GM12875 (cell line): ENCODE data around the gene PGLYRP2.
"Not testable (repeated sequence)": the region's sequence is repeated elsewhere in the genome, so short reads cannot be mapped to it uniquely, and the experiment has no call there.

Experiments used
- H3K4me3 ChIP-seq: one replicate; pipeline ENCODE4 v1.5.1; 2011; ENCODE audit warnings: low read depth, low read length, control low read depth
- TF ChIP-seq, protein P1 (sequence below): IDR thresholded peaks from 2 replicates; pipeline ENCODE4 v1.5.1; 2011; ENCODE audit warnings: low read depth, mild to moderate bottlenecking, control low read depth, inconsistent platforms, low read length, moderate library complexity, borderline replicate concordance; ENCODE audit not compliant: insufficient read depth

PGLYRP2 gene

DNA sequence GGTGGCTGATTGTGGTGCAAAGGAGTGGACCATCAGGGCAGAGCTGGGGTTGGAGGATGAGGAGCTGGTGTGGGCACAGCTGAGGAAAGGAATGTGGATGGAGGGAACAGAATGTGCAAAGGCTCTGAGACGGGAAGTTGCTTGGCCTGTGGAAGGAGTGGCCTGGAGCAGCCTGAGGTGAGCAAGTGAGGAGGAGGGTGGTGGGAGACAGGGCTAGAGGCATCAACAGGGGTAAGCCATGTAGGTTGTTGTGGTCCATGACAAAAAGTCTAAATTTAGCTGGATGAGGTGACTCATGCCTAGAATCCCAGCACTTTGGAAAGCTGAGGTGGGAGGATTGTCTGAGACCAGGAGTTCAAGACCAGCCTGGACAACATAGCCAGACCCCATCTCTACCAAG lies 38.5 kb upstream of the PGLYRP2 start:
- TF ChIP-seq, protein P1, sequence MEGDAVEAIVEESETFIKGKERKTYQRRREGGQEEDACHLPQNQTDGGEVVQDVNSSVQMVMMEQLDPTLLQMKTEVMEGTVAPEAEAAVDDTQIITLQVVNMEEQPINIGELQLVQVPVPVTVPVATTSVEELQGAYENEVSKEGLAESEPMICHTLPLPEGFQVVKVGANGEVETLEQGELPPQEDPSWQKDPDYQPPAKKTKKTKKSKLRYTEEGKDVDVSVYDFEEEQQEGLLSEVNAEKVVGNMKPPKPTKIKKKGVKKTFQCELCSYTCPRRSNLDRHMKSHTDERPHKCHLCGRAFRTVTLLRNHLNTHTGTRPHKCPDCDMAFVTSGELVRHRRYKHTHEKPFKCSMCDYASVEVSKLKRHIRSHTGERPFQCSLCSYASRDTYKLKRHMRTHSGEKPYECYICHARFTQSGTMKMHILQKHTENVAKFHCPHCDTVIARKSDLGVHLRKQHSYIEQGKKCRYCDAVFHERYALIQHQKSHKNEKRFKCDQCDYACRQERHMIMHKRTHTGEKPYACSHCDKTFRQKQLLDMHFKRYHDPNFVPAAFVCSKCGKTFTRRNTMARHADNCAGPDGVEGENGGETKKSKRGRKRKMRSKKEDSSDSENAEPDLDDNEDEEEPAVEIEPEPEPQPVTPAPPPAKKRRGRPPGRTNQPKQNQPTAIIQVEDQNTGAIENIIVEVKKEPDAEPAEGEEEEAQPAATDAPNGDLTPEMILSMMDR = no peak
- no peak overlapping the region for H3K4me3 ChIP-seq

DNA sequence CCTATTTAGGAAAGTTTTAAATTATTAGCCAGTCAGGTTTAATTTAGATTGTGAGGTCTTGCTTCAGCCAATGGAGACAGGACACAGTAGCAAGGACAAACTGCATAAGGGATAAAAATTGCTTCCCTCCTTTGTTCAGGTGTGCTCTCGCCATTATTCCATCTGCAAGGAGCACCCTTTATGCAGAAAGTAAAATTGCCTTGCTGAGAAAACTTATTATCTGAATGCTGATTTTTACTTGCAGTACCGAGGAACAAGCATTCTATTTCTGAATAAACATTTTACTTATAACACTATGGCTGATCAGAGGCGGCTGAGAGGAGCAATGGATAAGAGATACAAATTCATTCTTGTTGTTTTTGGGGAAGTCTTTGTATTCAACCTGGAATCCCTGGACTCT lies 37.1 kb upstream of the PGLYRP2 start:
- TF ChIP-seq, protein P1 = no peak
- H3K4me3 ChIP-seq = no peak overlapping the region

DNA sequence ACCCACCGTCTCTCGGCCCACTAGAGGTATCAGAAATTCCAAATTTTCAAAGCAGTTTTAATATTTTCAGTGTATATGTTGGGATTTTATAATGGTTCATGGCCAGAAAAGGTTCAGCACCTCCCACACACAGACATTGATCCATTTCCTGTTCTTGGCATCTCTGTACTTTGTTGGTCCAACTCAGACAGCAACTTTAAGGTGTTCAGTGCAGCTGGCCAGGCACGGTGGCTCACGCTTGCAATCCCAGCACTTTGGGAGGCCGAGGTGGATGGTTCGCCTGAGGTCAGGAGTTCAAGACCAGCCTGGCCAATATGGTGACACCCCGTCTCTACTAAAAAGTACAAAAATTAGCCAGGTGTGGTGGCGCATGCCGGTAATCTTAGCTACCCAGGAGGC lies 35.9 kb upstream of the PGLYRP2 start:
- not testable (repeated sequence) for H3K4me3 ChIP-seq

DNA sequence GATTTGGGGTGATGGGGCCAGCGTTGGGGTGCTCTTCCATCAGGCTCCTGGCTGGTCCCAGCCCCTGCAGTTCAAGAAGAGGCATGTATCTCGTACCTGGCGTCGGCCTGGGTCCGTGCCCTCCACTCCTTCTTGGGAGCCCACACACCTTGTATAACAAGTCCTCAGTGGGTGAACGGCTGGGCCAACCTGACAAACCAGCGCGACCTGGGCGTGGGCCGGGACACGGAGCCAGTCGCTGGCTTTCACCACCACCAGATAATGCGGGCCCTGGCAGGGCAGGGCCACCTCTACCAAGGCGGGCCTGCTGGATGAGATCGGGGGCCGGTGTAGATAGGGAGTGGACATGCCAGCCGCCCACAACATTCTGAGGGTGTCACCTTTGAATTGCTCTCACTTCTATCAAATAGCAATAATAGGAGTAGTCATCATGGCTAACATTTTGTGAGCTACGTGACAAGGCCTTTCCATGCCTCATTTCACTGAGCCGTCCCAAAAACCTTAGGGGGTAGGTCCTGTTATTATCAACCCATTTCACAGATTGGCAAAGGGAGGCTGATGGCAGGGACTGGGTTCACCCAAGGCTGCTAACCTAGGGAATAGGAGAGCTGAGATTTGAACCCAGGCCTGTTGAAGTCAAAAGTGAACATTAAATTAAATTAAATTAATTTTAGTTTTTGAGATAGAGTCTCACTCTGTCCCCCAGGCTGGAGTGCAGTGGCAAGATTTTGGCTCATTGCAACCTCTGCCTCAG lies 32.5 kb upstream of the PGLYRP2 start:
- H3K4me3 ChIP-seq = no peak overlapping the region
- TF ChIP-seq, protein P1 = no peak

DNA sequence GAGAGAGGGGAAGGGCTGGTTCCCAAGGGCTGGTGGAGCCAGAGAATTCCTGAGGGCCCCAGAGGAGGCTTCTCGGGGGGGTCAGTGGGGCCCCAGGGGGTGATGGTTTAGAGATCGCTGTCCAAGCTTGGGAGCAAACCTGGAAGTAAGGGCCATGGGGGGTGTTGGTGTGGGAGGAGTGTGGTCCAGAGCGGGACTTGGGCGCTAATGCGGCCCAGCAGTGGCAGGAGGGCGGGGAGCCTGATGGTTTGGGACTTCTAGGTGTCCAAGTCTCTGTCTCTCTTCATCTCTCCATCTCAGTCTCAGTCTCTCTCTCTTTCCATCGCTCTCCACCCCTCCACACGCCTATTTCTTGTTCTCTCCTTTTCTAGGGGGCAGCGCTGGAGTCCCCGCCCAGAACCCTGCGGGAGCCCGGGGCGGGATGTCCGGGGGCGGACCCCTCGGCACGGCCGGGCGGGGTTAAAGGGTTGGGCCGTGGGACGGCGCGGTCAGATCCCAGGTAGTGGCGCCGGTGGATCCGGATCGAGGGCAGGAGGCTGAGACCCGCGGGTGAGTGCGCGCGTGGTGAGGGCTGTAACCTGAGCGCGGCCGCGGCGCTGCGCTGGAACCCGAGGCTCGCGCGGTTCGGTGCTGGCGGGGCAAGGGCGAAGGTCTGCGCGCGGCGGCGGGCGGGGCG lies 28.9 kb upstream of the PGLYRP2 start, which contains the start of gene CYP4F22:
TSS of gene CYP4F22 (plus strand) at position 491 of the 676 bp plus-strand sequence. CDS start 16,812 bp downstream, outside the sequence.
- TF ChIP-seq, protein P1 = no peak
- no peak within 1 kb of the TSS for H3K4me3 ChIP-seq

DNA sequence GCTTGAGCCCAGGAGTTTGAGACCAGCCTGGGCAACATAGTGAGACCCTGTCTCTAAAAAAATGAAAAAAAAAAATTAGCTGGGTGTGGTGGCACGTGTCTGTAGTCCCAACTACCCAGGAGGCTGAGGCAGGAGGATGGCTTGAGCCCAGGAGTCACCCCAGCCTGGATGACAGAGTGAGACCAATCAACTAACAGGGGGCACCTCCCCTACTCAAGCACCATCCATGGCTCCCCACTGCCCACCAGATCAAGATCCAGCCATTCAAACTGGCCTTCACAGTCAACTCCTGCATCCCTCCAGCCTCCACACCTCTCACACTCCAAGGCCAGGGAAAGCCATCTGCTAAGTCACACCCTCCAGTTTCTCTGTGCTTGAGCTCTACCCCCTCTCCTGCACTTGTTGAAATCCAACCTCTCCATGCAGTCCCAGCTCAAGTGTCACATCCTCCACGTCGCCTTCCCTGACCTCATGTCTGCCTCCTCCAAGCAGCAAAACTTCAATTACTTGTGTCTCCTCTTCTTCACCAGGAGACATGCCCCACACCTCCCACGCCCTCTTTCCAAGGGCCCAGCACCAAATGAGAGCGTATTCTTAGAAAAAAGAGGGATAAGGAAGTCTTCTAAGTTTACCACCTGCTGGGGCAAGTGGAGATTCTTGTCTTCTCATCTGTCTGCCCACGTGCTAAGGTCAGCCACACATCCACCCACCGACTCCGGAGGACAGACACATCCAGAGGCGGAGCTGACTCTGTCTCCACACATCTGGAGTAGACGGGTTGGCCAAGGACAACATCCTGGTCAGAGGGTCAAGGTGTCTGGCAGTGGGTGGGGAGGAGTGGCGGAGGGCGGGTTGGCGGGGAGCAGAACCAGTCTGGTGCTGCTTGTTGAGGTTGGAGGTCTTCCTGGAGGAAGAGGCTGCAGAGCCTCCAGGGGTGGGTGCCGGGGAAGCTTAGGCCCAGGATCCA lies 28.1 kb upstream of the PGLYRP2 start:
- TF ChIP-seq, protein P1 = no peak
- no peak overlapping the region for H3K4me3 ChIP-seq

DNA sequence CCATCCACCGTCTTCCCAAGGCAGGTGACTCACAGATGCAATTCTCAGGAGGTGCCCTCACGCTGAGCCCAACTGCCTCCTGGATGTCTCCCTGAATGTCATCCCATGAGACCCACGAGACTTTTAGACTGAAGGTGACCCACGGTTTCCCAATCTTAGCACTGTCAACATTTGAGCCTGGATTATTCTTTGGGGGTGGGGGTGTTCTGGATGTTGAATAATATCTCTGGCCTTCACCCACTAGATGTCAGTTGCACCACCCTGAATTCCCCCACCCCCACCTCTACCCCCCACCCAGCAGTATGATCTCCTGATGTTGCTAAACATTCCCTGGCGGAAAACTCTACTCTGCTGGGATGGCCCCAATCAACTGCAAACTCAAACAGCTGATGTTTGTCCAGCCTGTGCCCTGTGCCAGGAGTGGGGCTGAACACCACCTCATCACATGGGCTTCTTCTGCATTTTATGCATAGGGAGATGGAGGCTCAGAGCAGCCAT lies 26.8 kb upstream of the PGLYRP2 start:
- no peak overlapping the region for H3K4me3 ChIP-seq
- TF ChIP-seq, protein P1 = no peak
